ENCODE measurements around the gene MTHFD2L.
A peak's percentile ranks its signal among the peaks of the same experiment; 100 is the strongest.

MTHFD2L gene

DNA sequence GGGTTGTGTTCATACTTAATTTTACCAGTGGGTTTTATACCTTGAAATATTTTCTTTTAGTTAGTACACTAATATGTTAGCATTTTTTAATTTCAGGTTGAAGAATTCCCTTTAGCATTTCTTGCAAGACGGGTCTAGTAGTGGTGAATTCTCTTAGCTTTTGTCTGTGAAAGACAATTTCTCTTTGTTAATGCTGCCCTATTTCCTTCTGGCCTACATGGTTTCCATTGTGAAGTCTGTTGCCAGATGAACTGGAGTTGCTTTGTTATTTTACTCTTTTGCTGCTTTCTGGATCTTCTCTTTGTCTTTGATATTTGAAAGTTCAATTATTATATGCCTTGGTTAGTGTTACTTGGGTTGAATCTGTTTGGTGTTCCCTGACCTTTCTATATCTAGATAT, 25.0 kb upstream of the MTHFD2L start:
- no peak for DNase-seq (ENCODE audit: low read depth in 2 of 2)

DNA sequence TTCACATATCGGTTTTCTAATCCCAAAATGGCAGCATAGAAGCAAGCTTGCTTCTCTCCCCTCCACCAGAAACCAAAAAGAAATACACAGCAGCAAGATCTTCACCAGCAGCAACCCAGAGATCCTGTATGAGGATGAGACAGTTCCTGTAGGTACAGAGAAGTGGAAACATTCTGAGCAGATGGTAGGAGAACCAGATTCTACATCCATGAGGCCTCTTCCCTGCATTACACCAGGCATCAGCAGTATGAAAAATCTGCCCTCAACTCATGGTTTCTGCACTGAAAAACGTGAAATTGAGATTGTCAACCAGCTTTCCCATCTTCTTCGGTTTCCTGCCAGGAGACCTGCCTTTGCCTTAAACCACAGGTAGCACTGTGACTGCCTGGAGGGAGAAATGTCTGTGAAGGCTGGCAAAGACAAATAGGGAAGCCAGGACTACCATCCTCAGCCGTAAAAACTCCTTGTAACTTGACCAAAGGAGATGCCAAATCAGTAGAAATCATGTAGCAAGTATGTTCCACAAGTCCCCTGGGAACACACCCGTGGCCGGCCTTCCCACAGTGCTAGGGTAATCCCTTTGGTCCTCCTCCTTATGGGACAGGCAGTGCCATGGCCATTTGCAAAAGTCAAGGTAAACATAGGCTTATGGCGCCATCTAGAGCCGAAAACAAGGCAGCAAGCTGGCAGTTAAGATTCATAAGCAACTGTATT, 24.0 kb upstream of the MTHFD2L start:
- DNase-seq (ENCODE audit: low read depth in 2 of 2) = peak; percentile 17 to 32

DNA sequence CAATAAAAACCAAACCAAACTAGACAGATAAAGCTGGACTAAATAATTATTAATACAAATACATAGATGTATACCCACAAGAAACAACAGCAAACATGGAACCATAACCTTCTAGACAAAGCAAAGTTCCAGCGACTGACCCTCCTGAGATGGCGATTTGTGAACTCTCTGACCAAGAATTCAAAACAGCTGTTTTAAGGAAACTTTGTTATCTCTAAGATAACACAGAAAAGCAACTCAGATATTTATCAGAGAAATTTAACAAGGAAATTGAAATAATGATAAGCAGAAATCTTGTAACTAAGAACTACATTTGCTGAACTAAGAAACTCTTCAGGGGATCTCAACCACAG, 23.4 kb upstream of the MTHFD2L start:
- no peak for DNase-seq (ENCODE audit: low read depth in 2 of 2)

DNA sequence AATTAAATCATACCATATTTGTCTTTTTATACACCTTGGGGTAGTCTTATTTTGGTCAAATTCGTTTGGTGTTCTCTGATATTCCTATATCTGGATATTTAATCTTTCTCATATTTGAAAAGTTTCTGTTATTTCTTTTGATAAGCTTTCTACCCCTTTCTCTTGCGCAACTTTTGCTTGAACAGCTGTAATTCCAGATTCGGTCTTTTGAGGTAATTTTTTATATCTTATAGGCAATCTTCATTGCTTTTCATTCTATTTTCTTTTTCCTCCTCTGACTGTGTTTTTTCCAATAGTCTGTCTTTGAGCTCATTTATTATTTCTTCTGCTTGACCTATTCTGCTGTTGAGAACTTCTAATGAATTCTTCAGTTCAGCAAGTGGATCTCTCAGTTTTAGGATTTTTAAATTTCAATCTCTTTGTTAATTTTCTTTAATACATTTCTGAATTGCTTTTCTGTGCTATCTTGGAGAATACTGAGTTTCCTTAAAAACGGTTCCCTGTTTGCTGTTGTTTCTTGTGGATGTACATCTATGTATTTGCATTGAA, 11.3 kb upstream of the MTHFD2L start:
- no peak for DNase-seq (ENCODE audit: low read depth in 2 of 2)

DNA sequence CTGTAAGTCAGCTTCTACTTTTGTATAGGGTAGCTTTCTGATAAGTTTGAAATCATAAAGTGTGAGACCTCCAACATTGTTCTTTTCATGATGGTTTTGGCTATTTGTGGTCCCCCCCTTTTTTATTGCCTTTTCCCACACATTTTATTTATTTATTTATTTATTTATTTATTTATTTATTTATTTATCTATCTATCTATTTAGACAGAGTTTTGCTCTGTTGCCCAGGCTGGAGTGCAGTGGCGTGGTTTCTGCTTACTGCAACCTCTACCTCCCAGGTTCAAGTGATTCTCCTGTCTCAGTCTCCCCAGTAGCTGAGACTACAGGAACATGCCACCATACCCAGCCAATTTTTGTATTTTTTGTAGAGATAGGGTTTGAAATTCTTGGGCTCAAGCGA, 9.7 kb upstream of the MTHFD2L start:
- no peak for DNase-seq (ENCODE audit: low read depth in 2 of 2)

DNA sequence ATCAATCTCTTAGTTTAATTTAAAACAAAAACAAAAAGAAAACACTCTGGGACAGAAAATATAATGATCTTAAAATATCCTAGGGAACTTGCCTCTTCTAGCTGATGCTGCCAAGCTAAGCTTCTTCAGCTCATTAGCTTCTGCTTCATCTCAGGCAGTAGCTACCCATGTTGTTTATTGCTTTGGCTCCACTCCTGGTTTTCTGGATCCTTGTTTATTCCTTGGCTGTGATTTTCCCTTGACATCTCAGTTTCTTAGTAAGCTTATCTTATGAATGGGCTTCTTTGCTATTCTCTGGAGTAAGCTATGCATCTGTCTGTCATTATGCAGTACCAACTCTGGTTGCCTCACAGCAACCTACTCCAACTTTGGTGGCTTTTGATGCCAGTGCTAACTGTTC, 5.1 kb upstream of the MTHFD2L start:
- DNase-seq (ENCODE audit: low read depth in 2 of 2) = no peak

DNA sequence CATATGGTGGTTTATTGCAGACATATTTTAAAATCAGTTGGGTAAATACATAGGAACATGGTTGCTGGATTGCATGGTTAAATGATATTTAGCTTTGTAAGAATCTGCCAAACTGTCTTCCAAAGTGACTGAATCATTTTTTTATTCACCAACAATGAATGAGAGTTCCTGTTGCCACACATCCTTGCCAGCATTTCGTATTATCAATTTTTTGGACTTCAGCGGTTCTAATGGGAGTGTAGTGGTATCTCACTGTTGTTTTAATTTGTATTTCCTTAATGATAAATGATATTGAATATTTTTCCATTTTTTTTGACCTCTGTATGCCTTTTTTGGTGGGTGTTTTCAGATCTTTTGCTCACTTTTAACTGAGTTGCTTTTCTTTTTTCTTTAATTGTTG, 1.4 kb upstream of the MTHFD2L start:
- DNase-seq (ENCODE audit: low read depth in 2 of 2) = no peak

DNA sequence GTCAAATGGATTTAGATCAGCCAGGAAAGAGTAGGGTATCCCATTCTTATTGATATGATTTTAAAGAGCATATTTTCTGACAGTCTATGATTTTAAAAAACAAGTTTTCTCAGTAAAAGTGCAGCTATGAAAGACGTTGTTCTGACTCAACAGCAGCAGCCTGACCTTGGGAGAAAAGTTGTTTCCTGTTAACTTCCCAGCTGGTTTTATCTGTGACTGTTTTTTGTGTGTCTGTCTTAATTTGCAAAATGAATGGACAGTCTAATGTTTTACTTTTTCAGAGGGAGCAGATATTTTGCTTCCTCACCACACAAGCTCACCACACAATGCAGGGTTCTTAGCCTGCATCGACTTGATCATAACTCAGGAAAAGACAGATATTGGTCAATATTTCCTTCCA, 764 bp upstream of the MTHFD2L start:
- DNase-seq (ENCODE audit: low read depth in 2 of 2) = no peak

DNA sequence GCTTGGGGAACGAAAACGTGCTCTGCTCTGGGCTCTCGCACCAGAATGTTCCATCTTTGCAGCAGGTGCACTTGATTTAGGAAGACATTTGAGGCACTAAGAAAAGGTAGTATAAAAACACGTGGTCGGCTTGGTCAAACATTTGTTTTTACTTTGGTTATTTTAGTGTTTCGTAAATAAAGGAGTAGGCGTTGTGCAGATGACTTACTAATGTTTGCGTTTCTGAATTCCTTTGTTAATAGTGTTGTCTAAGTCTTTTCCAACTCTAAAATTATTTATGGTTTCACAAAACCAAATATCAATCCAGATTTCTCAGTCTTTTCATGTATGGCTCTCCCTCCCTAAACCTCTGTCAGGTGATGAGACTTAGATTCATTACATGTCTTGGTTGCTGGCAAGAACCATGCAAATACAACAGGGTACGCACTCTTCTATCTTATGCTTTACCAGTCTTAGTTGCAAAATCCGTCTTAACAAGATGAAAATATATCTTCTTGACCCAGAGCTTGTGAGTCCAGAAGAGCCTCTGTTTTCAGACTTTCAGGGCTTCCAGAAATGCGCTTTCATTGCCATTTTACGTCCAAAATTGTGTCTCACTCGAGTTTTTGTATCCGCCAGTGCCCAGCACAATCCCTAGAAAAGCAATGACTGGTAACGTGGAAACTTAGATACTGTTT, 686 bp downstream of the MTHFD2L start:
- no peak for DNase-seq (ENCODE audit: low read depth in 2 of 2)

DNA sequence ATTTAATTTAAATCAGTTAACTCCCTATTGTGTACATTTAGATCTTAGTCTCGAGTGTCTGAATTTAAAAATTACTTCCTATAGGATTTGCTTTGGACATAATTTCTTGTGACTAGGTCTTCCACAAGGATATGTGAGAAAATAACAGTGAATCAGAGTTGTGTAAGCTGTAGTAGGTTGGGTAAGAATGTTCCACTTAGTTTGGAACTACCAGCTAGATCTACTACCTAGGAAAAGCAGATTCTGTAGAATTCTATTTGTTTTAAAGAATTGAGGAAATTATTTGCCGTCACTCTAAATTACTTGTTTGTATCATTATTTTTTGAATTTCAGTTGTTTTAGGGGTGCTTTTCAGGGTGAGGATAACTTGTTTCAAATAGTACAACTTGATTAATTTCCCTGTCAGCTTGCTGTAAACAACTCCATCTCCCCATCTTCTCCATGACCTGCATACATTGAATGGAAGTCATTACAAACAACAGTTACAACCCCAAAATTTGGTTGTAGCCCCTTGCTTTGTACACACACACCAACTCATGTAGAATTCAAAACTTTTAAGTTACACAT, 1.3 kb downstream of the MTHFD2L start:
- DNase-seq (ENCODE audit: low read depth in 2 of 2) = no peak

DNA sequence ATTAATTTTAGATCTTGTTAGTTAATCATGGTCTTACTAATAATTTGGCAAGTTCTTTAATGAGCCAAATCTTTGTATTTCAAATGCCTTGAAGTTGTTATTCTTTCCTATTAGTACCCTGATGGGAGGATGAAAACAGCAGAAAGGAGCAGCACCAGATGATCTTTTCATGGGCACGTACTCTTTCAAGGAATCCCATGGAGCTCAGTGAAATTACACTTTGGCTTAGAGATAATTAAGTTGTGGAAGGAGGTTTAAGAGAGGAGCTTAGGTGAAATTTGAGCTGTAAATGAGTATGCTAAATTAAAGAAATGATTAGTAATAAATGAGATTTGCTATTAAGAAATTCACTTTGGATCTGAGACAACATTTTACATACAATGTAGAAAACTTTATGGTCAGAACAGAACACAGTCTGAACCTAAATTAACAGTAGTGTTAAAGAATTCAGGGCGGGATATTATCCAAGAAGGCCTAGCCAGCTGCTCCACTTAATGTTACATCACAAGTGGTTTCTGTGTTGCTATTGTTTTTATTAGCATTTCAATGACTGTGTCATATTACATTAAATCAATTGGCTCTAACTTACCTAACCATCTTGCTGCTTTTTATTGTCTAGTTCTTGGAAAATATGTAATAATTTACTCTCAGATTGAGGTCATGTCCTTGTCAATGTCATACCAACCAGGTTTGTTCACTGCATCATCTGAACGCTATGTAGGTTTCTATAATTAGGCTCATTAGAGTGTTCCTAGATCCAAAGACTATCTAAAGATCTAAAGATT, 3.9 kb downstream of the MTHFD2L start:
- no peak for DNase-seq (ENCODE audit: low read depth in 2 of 2)

DNA sequence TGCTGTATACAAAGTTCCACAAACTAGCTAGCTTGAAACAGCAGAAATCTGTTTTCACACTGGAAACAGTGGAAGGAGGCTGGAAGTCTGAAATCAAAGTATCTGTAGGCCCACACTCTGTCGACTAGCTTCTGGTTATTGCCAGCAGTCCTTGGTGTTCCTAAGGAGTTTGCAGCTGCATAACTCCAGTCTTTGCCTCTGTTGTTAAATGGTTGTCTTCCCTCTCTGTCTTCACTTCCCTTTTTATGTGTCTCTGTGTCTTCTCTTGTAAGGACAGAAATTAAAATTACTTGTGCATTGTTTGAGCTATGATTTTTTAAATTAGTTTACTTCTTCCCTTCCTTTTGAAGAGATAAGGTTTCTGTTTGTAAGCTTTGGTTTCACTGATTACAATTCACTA, 8.2 kb downstream of the MTHFD2L start:
- DNase-seq (ENCODE audit: low read depth in 2 of 2) = no peak

DNA sequence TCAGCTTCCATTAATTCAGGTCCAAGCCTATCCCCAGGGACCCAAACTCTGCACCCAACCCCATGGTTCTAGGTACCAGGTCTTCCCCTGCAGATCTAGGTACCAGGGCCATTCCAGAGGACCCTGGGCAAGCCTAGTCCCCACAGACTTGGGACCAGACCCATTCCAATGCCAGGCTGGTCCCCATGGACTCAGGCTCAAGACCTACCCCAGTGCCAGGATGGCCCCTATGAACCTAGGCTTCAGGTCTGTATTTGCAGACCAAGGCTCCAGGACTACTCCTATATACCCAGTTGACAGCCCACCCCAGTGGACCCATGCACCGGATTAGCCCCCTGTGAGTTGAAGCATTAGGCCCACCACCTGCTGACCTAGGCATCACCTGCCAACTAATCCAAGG, 8.9 kb downstream of the MTHFD2L start:
- no peak for DNase-seq (ENCODE audit: low read depth in 2 of 2)

DNA sequence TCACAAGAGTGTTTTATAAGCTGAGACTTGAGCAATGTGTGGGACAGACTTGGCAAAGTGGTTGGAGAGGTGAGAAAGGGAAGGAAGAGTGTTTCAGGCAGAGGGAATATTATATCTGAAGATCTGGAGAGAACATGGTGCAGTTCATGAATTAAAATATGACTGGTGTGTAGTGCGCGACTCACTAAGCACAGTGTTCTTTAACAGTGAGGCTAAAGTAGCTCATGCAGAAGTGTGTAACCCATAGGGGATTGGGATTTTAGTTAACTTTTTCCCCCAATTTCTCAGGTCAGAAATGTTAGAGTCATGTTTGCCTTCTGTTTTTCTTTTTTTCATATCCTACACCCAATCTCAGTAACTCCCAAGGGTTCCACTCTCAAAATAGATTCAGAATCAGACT, 9.7 kb downstream of the MTHFD2L start:
- no peak for DNase-seq (ENCODE audit: low read depth in 2 of 2)

DNA sequence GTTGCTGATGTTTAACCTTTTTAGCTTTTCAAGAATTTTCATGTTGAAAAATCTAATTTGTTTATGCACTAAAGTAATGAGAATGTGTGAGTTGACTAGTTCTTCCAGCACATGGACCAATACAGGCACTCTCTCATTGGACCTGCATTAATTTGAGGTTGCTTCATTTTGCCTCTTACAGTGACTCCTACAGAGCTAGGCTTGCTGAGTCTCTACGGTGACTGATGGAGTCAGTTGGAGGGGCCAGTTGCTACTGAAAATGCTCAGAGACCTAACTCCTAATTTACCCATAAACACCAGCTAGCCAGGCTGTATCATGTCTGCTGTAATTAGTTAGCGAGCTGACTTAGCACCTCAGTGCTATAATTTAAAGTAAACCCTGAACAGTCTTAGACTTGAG, 10.9 kb downstream of the MTHFD2L start:
- no peak for DNase-seq (ENCODE audit: low read depth in 2 of 2)

DNA sequence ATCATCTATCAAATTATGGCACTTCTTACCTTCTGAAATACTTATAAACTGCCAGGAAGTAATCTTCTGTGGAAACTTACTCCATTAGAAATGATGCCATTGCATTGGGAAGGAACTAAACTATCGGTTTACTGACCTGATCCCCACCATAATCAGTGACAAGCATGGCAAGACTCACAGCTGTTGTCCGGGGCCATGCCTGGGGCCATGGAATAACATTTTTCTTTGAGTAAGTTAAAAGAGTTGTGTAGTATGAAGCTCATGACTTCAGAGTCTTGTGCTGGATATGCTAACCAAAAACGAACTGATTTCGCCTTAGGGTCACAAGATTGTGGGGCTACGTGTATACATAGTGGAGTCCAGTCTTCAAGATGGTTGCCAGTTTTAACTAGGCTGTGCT, 15.4 kb downstream of the MTHFD2L start:
- no peak for DNase-seq (ENCODE audit: low read depth in 2 of 2)

DNA sequence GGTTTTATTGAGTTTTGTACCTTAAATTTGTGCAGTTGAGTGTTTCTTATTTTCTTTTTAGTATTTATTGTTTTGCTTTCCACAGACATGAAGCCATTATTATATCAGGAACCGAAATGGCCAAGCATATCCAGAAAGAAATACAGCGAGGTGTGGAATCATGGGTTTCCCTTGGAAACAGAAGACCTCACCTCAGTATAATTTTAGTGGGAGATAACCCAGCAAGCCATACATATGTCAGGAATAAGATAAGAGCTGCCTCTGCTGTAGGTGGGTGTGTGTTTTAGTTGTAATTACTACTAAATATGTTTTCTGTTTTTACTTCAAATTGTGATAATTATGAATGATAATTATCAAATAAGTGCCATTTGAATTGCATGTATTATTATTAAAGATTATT, 16.5 kb downstream of the MTHFD2L start:
- DNase-seq (ENCODE audit: low read depth in 2 of 2) = no peak

DNA sequence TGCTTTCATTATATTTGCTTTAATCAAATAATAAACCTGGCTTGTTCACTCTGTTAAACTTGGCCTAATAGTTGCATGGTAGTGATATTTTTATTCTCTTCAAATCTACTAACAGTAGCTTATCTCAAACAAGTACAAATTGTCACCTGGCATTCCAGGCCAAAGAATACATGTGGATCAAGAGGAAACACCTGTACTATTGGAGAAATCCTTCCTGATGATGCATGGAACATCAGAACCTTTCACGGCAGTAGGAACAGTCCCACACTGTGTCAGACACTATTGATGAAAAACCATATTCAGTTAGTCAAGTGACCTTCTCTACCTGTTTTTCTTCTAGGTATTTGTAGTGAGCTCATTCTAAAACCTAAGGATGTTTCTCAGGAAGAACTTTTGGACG, 17.0 kb downstream of the MTHFD2L start:
- no peak for DNase-seq (ENCODE audit: low read depth in 2 of 2)

DNA sequence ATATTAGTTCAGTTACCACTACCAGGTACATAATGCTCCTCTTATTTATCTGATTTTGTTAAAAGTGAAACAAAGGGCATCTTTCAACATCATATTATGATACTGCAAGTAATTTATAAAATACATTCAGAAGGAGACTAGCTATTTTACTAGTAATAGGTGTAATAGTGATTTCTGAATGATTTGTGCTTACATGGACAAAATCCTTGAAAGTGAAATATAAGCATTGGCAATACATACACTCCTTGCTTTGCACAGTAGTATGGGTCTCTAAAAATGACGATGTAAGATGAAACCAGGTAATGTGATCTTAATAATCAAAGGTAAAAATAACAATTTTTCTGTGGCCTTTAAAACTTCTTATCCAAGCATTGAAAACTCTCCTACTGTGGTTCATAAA, 17.5 kb downstream of the MTHFD2L start:
- DNase-seq (ENCODE audit: low read depth in 2 of 2) = no peak

DNA sequence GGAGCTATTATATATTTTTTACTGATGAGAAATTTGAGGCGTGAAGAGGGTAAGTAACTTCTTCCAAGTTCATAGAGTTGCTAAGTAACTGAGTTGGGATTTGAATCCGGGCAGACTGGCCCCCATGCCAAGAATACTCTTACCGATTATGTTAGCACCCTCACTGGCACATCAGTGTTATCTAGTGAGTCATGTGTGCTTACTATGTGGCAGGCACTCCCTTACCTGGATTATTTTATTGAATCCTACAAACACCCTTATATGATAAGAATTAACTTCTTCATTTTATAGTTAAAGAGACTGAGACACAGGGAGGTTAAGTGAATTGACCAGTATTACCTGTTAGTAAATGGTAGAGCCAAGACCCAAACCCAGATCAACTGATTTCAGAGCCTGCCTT, 20.9 kb downstream of the MTHFD2L start:
- DNase-seq (ENCODE audit: low read depth in 2 of 2) = no peak

DNA sequence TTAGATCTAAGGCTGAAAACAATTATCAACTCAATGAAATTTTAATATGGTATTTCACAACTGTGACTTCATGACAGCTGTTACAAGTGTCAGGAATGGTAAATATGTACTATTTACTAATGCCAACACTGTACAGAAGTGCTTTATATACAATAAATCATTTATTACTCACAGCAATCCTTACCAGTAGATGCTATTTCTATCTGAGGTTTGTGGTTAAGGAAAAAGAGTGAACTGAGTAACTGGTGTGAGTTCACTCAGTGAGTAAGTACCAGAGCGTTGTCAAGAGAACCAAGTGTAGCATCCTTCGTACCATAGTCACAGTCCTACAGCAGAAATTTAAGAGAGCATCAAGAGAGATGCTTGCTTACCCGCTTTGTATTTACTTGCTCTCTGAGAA, 23.3 kb downstream of the MTHFD2L start:
- no peak for DNase-seq (ENCODE audit: low read depth in 2 of 2)

DNA sequence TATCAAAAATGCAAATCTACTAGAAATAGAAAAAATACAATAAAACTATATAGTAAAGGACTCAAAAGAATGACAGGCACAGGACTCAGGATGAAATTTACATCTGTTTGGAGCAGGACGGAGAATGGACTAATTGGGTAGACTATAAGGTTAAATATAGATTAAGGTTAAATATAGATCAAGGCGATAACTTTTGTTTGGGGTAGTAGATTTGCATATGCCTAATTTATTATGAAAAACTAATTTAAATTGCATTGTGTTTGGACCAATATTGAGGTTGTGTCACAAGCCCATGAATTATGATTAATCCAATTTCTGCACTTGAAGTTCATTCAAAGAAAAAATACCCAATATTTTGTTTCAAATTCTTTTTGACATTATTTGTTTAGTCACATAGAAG, 31.0 kb downstream of the MTHFD2L start:
- DNase-seq (ENCODE audit: low read depth in 2 of 2) = no peak
